ENCODE data around the gene CFAP77. TPM values are rescaled to one million over a fixed set of nuclear protein-coding genes. Genes with fewer than 3 reads are reported as not detected.

Gene CFAP77
- total RNA-seq, 2 donors from 2014 or later, result not detected

GRCh38 chr9:132478353-132479050, 68.5 kb downstream of the CFAP77 start:
- ATAC-seq (ENCODE audit: insufficient number of reproducible peaks, low FRiP score, low read depth), result no peak
- Histone ChIP-seq H3K4me1 (ENCODE audit: control insufficient read depth in 1 of 2, low read depth in 2 of 2) (no peaks in the 10 kb centered on the region), H3K4me3 (no peak overlapping the region), H3K9me3 (no peaks in the 10 kb centered on the region), H3K27ac (no peak overlapping the region), H3K36me3 (no peaks in the 10 kb centered on the region), H3K27me3 (replicated peaks; ENCODE audit: insufficient read depth) (no peaks in the 10 kb centered on the region)
- no peak for DNase-seq (ENCODE audit: low spot score)
- no peak for TF ChIP-seq CTCF (IDR thresholded peaks at IDR 0.05)

GRCh38 chr9:132479733-132480132, 69.7 kb downstream of the CFAP77 start:
- ATAC-seq (ENCODE audit: insufficient number of reproducible peaks, low FRiP score, low read depth), result no peak
- Histone ChIP-seq H3K27me3 (replicated peaks; ENCODE audit: insufficient read depth) (no peaks in the 10 kb centered on the region), H3K4me1 (ENCODE audit: control insufficient read depth in 1 of 2, low read depth in 2 of 2) (no peaks in the 10 kb centered on the region), H3K36me3 (no peaks in the 10 kb centered on the region), H3K27ac (no peak overlapping the region), H3K4me3 (no peak overlapping the region), H3K9me3 (no peaks in the 10 kb centered on the region)
- DNase-seq (ENCODE audit: low spot score), result no peak
- no peak for TF ChIP-seq CTCF (IDR thresholded peaks at IDR 0.05)

GRCh38 chr9:132481053-132481849, 71.2 kb downstream of the CFAP77 start:
- H3K4me1 ChIP-seq (ENCODE audit: control insufficient read depth in 1 of 2, low read depth in 2 of 2), result no peaks in the 10 kb centered on the region
- DNase-seq (ENCODE audit: low spot score) (no peak), ATAC-seq (ENCODE audit: insufficient number of reproducible peaks, low FRiP score, low read depth) (no peak)
- no peaks in the 10 kb centered on the region for H3K9me3 ChIP-seq
- no peaks in the 10 kb centered on the region for H3K27me3 ChIP-seq (replicated peaks; ENCODE audit: insufficient read depth)
- no peaks in the 10 kb centered on the region for H3K36me3 ChIP-seq
- no peak overlapping the region for H3K4me3 ChIP-seq
- TF ChIP-seq CTCF (IDR thresholded peaks at IDR 0.05), result no peak
- H3K27ac ChIP-seq, result no peak overlapping the region

GRCh38 chr9:132482196-132482813, 72.3 kb downstream of the CFAP77 start:
- Histone ChIP-seq H3K27me3 (replicated peaks; ENCODE audit: insufficient read depth) (no peaks in the 10 kb centered on the region), H3K27ac (no peak overlapping the region), H3K4me3 (no peak overlapping the region), H3K36me3 (no peaks in the 10 kb centered on the region), H3K9me3 (no peaks in the 10 kb centered on the region), H3K4me1 (ENCODE audit: control insufficient read depth in 1 of 2, low read depth in 2 of 2) (no peaks in the 10 kb centered on the region)
- TF ChIP-seq CTCF (IDR thresholded peaks at IDR 0.05), result no peak
- no peak for DNase-seq (ENCODE audit: low spot score)
- ATAC-seq (ENCODE audit: insufficient number of reproducible peaks, low FRiP score, low read depth), result no peak

GRCh38 chr9:132485393-132485792, 75.4 kb downstream of the CFAP77 start:
- H3K27ac ChIP-seq, result no peak overlapping the region
- H3K4me3 ChIP-seq, result no peak overlapping the region
- TF ChIP-seq CTCF (IDR thresholded peaks at IDR 0.05), result no peak
- H3K4me1 ChIP-seq (ENCODE audit: control insufficient read depth in 1 of 2, low read depth in 2 of 2), result no peaks in the 10 kb centered on the region
- ATAC-seq (ENCODE audit: insufficient number of reproducible peaks, low FRiP score, low read depth), result no peak
- no peak for DNase-seq (ENCODE audit: low spot score)
- H3K27me3 ChIP-seq (replicated peaks; ENCODE audit: insufficient read depth), result peaks cover 3% of the 10 kb centered on the region
- H3K9me3 ChIP-seq, result no peaks in the 10 kb centered on the region
- no peaks in the 10 kb centered on the region for H3K36me3 ChIP-seq

Measured in thoracic aorta (tissue), 2 donors.